C4-2B (cell line): ENCODE results near the gene GAREM2.

Experiments used
- CTCF ChIP-seq: fragments of 450-650 bp; conservative IDR thresholded peaks from 2 replicates; pipeline ENCODE4 v1.5.1; 2017; ENCODE audit warnings: mild to moderate bottlenecking
- ZFX ChIP-seq: fragments of 450-650 bp; IDR thresholded peaks from 2 replicates; pipeline ENCODE4 v1.6.1; 2017

- TF ChIP-seq CTCF = no peak
- TF ChIP-seq ZFX = no peak
Observed at GRCh38 chr2:26179446-26179913, 6.6 kb downstream of the GAREM2 start.
